HepG2 (cell line): ENCODE measurements around the gene SAMD4B. TPM values are rescaled to one million over a fixed set of nuclear protein-coding genes. Genes with fewer than 3 reads are reported as not detected.

ENCODE experiments used
- ATAC-seq: fragments of 200-7000 bp; cut with Tn5 transposase; 3 replicates; pipeline ENCODE4 v1.9.1; 2020; ENCODE audit warnings: mild to moderate bottlenecking, moderate library complexity
- BruUV-seq: library from RNA; stranded (reverse); fragments of 400-500 nt; replicated peaks from 2 replicates; lab custom pipeline; 2021; lab: Mats Ljungman, UMichigan
- CTCF ChIA-PET: fragments of 300-600 bp; formaldehyde crosslinking; extraction: SDS; loops from one replicate; lab custom pipeline; 2021; ENCODE audit warnings: low total read pairs, inconsistent platforms, low intra/inter-chr PET ratio; lab: Yijun Ruan, JAX
- POLR2A ChIA-PET: fragments of 350-600 bp; sonication (Branson Sonifier 250); formaldehyde crosslinking; loops from one replicate; lab custom pipeline; 2020; ENCODE audit warnings: antibody characterized with exemption, inconsistent platforms; lab: Yijun Ruan, JAX
- DNase-seq: peaks from one replicate; pipeline ENCODE4 v3.0.0-alpha.2; 2015; ENCODE audit warnings: low spot score
- FAIRE-seq: peaks from 3 replicates; lab custom pipeline; 2011; peaks lifted over from hg19 to GRCh38; lab: Jason Lieb, UNC
- H2AFZ ChIP-seq: one replicate; pipeline ENCODE4 v1.6.1; 2011; ENCODE audit warnings: low read length, inconsistent platforms
- H3K27ac ChIP-seq: fragments of 300-600 bp; 3 replicates; pipeline ENCODE4 v1.8.0; 2011; ENCODE audit warnings: mixed run types, mild to moderate bottlenecking, mixed read lengths, low read length, inconsistent platforms; ENCODE audit not compliant: insufficient read depth; ENCODE audit errors: extremely low read length
- H3K27me3 ChIP-seq, 2 experiments: fragments of 200-600 bp in 1 of 2; 2 replicates in 1 of 2; 3 replicates in 1 of 2; pipeline versions ENCODE4 v1.6.0 to v1.8.0; 2011; ENCODE audit warnings: low read length in 2 of 2, mild to moderate bottlenecking in 2 of 2, moderate library complexity in 2 of 2, inconsistent platforms in 1 of 2; ENCODE audit not compliant: insufficient read depth in 2 of 2, control insufficient read depth in 1 of 2
- H3K36me3 ChIP-seq, 2 experiments: fragments of 200-600 bp in 1 of 2; replicated peaks in 1 of 2; 2 replicates in 1 of 2; 3 replicates in 1 of 2; pipeline versions ENCODE4 v1.5.1 to v1.8.0; 2011; ENCODE audit warnings: low read length in 2 of 2, inconsistent platforms in 1 of 2; ENCODE audit not compliant: insufficient read depth in 2 of 2, control insufficient read depth in 1 of 2
- H3K4me1 ChIP-seq: 2 replicates; pipeline ENCODE4 v1.5.1; 2012; ENCODE audit warnings: low read length, inconsistent platforms; ENCODE audit not compliant: insufficient read depth
- H3K4me2 ChIP-seq: 2 replicates; pipeline ENCODE4 v1.6.0; 2011; ENCODE audit warnings: low read depth, low read length, inconsistent platforms
- H3K4me3 ChIP-seq, 3 experiments: fragments of 200-600 bp in 1 of 3; sonication (generic), shearing (Covaris generic) in 1 of 3; replicated peaks in 1 of 3; 2 replicates each; pipeline ENCODE4 v1.5.1; 2011 to 2016; ENCODE audit warnings: low read length in 3 of 3, inconsistent platforms in 2 of 3, low read depth in 2 of 3, mild to moderate bottlenecking in 2 of 3, control low read depth in 1 of 3, mixed read lengths in 1 of 3; ENCODE audit not compliant: insufficient read depth in 1 of 3
- H3K79me2 ChIP-seq: one replicate; pipeline ENCODE4 v1.6.1; 2011; ENCODE audit warnings: low read length, inconsistent platforms; ENCODE audit not compliant: insufficient read depth
- H3K9ac ChIP-seq: 2 replicates; pipeline ENCODE4 v1.6.0; 2011; ENCODE audit warnings: mild to moderate bottlenecking, low read depth, low read length, inconsistent platforms; ENCODE audit not compliant: insufficient read depth
- H3K9me3 ChIP-seq: 2 replicates; pipeline ENCODE4 v1.5.1; 2012; ENCODE audit warnings: mild to moderate bottlenecking, low read length
- H4K20me1 ChIP-seq: 2 replicates; pipeline ENCODE4 v1.6.0; 2011; ENCODE audit warnings: inconsistent platforms, mild to moderate bottlenecking, low read length, moderate library complexity; ENCODE audit not compliant: insufficient read depth
- CENPT ChIP-seq: sonication (generic); formaldehyde crosslinking; IDR thresholded peaks from 2 replicates; pipeline ENCODE4 v1.8.0; 2022; ENCODE audit warnings: low read depth, mild to moderate bottlenecking, moderate library complexity, missing genetic modification reagents
- FOXA1 ChIP-seq, 2 experiments: fragments of 450-650 bp in 1 of 2; sonication (generic) in 1 of 2; formaldehyde crosslinking in 1 of 2; IDR thresholded peaks; 2 replicates each; pipeline versions ENCODE4 v1.4.0 to v1.6.1; 2016 to 2020; ENCODE audit warnings: missing genetic modification reagents in 1 of 2
- KLF16 ChIP-seq, 2 experiments: sonication (generic) in 1 of 2; formaldehyde crosslinking in 1 of 2; IDR thresholded peaks; 2 replicates each; pipeline versions ENCODE4 v1.6.1 to v1.8.0; 2016 to 2023; ENCODE audit warnings: missing genetic modification reagents in 2 of 2, missing compliant biosample characterization in 1 of 2
- NCOR1 ChIP-seq: fragments of 200-600 bp; sonication (generic); IDR thresholded peaks from 2 replicates; pipeline ENCODE4 v1.7.0; 2017; ENCODE audit warnings: antibody characterized with exemption, low read length, borderline replicate concordance
- SMAD3 ChIP-seq: sonication (generic); formaldehyde crosslinking; IDR thresholded peaks from 2 replicates; pipeline ENCODE4 v1.4.0; 2020; ENCODE audit warnings: missing genetic modification reagents
- SP1 ChIP-seq, 2 experiments: fragments of 450-650 bp in 1 of 2; sonication (generic) in 1 of 2; formaldehyde crosslinking in 1 of 2; IDR thresholded peaks; 2 replicates each; pipeline versions ENCODE4 v1.4.0 to v1.6.1; 2016 to 2020; ENCODE audit warnings: missing genetic modification reagents in 1 of 2
- TBL1XR1 ChIP-seq: fragments of 150-350 bp; IDR thresholded peaks from 2 replicates; pipeline ENCODE4 v1.6.1; 2014; ENCODE audit warnings: borderline replicate concordance, low read length; ENCODE audit not compliant: partially characterized antibody
- ZNF773 ChIP-seq: sonication (generic); formaldehyde crosslinking; IDR thresholded peaks from 2 replicates; pipeline ENCODE4 v1.4.0; 2020; ENCODE audit warnings: missing genetic modification reagents, borderline replicate concordance
- WGBS: methylation state at CpG from one replicate; pipeline ENCODE4 v1.1.6; 2017; ENCODE audit warnings: low lambda C conversion rate; 5-methylcytosine and 5-hydroxymethylcytosine counted together
- in situ Hi-C: cut with HindIII; loops from 2 replicates; pipeline ENCODE4 v1.10.0; 2017; ENCODE audit warnings: low pct_unique_long_range_greater_than_20kb; ENCODE audit not compliant: extremely low pct_ligation_motif_present
- intact Hi-C: fragments of 100-400 bp; cut with micrococcal nuclease; formaldehyde crosslinking; loops from one replicate; pipeline ENCODE4 v1.10.0; 2022; ENCODE audit not compliant: unreplicated experiment
- polyA plus RNA-seq, 8 experiments: library from polyadenylated mRNA; depleted of rRNA in 3 of 8; stranded (reverse) in 7 of 8; unstranded in 1 of 8; fragments of >200 nt; fragmentation: Illumina TruSeq in 4 of 8; extraction: Trizol in 4 of 8; gene quantifications; 2 replicates each; pipeline versions ENCODE4 v1.2.1 to v1.2.3, GENCODE V29; 2011 to 2016; ENCODE audit warnings: low read depth in 4 of 8, missing spikeins in 1 of 8, mixed read lengths in 1 of 8; ENCODE audit not compliant: insufficient read depth in 1 of 8
- total RNA-seq, 5 experiments: library from RNA; depleted of rRNA; stranded (reverse); fragments of >200 nt; fragmentation: Illumina TruSeq; extraction: Trizol; gene quantifications; 2 replicates each; pipeline ENCODE4 v1.2.3, GENCODE V29; 2016; ENCODE audit warnings: low read depth in 1 of 5
- TF ChIP-seq, protein P1 (sequence below): sonication (generic); formaldehyde crosslinking; IDR thresholded peaks from 2 replicates; pipeline ENCODE4 v1.5.1; 2020; ENCODE audit warnings: missing genetic modification reagents, mild to moderate bottlenecking, borderline replicate concordance
- TF ChIP-seq, protein P2 (sequence below): sonication (generic); formaldehyde crosslinking; IDR thresholded peaks from 2 replicates; pipeline ENCODE4 v1.5.1; 2020; ENCODE audit warnings: missing genetic modification reagents, mild to moderate bottlenecking, borderline replicate concordance
- TF ChIP-seq, protein P3 (sequence below): sonication (generic); formaldehyde crosslinking; IDR thresholded peaks from 2 replicates; pipeline ENCODE4 v1.5.0; 2020; ENCODE audit warnings: mild to moderate bottlenecking, missing genetic modification reagents
- TF ChIP-seq, protein P4 (sequence below): sonication (generic); formaldehyde crosslinking; IDR thresholded peaks from 2 replicates; pipeline ENCODE4 v1.4.0; 2020; ENCODE audit warnings: mild to moderate bottlenecking, missing genetic modification reagents
- TF ChIP-seq, protein P5 (sequence below): sonication (generic); formaldehyde crosslinking; IDR thresholded peaks from 2 replicates; pipeline ENCODE4 v1.4.0; 2020; ENCODE audit warnings: missing genetic modification reagents

Gene SAMD4B
- total and polyA plus RNA-seq, 2 of the 13 experiments (the other 11 are each of a cell fraction or from before 2014, with no cell fraction given), result 26.0 to 31.8 TPM

DNA sequence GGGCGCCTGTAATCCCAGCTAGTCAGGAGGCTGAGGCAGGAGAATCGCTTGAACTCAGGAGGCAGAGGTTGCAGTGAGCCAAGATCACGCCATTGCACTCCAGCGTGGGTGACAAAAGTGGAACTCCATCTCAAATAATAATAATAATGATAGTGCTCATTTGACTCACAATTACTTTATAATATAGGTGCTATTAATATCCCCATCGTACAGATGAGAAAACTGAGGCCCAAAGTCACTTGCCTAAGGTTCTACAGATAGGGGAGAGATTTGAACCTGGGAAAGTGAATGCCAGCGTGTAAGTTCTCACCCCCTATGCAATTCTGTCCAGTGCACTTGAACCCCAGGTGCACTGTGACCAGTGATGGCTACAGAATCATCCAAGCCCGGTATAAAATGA, 12.3 kb upstream of the SAMD4B start (continued):
- TF ChIP-seq, protein P1, sequence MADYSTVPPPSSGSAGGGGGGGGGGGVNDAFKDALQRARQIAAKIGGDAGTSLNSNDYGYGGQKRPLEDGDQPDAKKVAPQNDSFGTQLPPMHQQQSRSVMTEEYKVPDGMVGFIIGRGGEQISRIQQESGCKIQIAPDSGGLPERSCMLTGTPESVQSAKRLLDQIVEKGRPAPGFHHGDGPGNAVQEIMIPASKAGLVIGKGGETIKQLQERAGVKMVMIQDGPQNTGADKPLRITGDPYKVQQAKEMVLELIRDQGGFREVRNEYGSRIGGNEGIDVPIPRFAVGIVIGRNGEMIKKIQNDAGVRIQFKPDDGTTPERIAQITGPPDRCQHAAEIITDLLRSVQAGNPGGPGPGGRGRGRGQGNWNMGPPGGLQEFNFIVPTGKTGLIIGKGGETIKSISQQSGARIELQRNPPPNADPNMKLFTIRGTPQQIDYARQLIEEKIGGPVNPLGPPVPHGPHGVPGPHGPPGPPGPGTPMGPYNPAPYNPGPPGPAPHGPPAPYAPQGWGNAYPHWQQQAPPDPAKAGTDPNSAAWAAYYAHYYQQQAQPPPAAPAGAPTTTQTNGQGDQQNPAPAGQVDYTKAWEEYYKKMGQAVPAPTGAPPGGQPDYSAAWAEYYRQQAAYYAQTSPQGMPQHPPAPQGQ (CRISPR knock-in tag), result no peak
- TF ChIP-seq FOXA1 (IDR thresholded peaks at IDR 0.05) (no peak), FOXA1 (CRISPR knock-in tag; IDR thresholded peaks at IDR 0.05) (no peak)
- TF ChIP-seq, protein P2, sequence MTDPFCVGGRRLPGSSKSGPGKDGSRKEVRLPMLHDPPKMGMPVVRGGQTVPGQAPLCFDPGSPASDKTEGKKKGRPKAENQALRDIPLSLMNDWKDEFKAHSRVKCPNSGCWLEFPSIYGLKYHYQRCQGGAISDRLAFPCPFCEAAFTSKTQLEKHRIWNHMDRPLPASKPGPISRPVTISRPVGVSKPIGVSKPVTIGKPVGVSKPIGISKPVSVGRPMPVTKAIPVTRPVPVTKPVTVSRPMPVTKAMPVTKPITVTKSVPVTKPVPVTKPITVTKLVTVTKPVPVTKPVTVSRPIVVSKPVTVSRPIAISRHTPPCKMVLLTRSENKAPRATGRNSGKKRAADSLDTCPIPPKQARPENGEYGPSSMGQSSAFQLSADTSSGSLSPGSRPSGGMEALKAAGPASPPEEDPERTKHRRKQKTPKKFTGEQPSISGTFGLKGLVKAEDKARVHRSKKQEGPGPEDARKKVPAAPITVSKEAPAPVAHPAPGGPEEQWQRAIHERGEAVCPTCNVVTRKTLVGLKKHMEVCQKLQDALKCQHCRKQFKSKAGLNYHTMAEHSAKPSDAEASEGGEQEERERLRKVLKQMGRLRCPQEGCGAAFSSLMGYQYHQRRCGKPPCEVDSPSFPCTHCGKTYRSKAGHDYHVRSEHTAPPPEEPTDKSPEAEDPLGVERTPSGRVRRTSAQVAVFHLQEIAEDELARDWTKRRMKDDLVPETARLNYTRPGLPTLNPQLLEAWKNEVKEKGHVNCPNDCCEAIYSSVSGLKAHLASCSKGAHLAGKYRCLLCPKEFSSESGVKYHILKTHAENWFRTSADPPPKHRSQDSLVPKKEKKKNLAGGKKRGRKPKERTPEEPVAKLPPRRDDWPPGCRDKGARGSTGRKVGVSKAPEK, result no peak
- TF ChIP-seq, all 625 proteins: peak for 0

DNA sequence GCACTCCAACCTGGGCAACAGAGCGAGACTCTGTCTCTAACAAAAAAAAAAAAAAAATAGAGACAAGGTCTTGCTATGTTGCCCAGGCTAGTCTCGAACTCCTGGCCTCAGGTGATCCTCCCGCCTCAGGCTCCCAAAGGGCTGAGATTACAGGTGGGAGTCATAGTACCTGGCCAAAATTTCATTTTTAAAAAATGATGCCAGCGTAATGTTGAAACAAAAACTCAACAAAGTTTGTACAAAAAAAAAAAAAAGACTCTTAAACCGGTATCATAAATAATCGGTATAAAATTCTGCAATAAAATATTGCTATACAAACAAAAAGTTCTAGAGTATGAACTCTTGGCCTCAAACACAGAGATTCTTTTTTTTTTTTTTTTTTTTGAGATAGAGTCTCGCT, 9.9 kb upstream of the SAMD4B start:
- H3K79me2 ChIP-seq, result no peaks in the 10 kb centered on the region
- no peak overlapping the region for H2AFZ ChIP-seq
- no peak for ATAC-seq
- ChIA-PET CTCF (no interaction called here), POLR2A (no interaction called here)
- H3K27ac ChIP-seq, result no peak overlapping the region
- FAIRE-seq, result no peak
- H3K4me2 ChIP-seq, result no peak overlapping the region
- H3K36me3 ChIP-seq, result no peaks in the 10 kb centered on the region
- no peaks in the 10 kb centered on the region for H3K9me3 ChIP-seq
- no peaks in the 10 kb centered on the region for H4K20me1 ChIP-seq
- in situ Hi-C loops, result no loop called here
- no peak overlapping the region for H3K9ac ChIP-seq
- intact Hi-C loops, result no loop called here
- DNase-seq, result no peak
- no peaks in the 10 kb centered on the region for H3K27me3 ChIP-seq
- H3K4me1 ChIP-seq, result peaks cover 50% of the 10 kb centered on the region
- 47% methylated on average over 7 of the region's 7 CpGs for WGBS
- no peak overlapping the region for H3K4me3 ChIP-seq
- BruUV-seq, result no TSS peak
- TF ChIP-seq TBL1XR1 (no peak), SMAD3 (no peak), CENPT (CRISPR knock-in tag) (no peak), KLF16 (CRISPR knock-in tag; IDR thresholded peaks at IDR 0.05) (no peak), ZNF773 (no peak), NCOR1 (no peak), SP1 (IDR thresholded peaks at IDR 0.05) (no peak), SP1 (CRISPR knock-in tag; IDR thresholded peaks at IDR 0.05) (no peak)
- TF ChIP-seq, protein P3, sequence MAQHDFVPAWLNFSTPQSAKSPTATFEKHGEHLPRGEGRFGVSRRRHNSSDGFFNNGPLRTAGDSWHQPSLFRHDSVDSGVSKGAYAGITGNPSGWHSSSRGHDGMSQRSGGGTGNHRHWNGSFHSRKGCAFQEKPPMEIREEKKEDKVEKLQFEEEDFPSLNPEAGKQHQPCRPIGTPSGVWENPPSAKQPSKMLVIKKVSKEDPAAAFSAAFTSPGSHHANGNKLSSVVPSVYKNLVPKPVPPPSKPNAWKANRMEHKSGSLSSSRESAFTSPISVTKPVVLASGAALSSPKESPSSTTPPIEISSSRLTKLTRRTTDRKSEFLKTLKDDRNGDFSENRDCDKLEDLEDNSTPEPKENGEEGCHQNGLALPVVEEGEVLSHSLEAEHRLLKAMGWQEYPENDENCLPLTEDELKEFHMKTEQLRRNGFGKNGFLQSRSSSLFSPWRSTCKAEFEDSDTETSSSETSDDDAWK (CRISPR knock-in tag), result no peak
- TF ChIP-seq, protein P4, sequence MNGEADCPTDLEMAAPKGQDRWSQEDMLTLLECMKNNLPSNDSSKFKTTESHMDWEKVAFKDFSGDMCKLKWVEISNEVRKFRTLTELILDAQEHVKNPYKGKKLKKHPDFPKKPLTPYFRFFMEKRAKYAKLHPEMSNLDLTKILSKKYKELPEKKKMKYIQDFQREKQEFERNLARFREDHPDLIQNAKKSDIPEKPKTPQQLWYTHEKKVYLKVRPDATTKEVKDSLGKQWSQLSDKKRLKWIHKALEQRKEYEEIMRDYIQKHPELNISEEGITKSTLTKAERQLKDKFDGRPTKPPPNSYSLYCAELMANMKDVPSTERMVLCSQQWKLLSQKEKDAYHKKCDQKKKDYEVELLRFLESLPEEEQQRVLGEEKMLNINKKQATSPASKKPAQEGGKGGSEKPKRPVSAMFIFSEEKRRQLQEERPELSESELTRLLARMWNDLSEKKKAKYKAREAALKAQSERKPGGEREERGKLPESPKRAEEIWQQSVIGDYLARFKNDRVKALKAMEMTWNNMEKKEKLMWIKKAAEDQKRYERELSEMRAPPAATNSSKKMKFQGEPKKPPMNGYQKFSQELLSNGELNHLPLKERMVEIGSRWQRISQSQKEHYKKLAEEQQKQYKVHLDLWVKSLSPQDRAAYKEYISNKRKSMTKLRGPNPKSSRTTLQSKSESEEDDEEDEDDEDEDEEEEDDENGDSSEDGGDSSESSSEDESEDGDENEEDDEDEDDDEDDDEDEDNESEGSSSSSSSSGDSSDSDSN (CRISPR knock-in tag), result no peak
- TF ChIP-seq, protein P5, sequence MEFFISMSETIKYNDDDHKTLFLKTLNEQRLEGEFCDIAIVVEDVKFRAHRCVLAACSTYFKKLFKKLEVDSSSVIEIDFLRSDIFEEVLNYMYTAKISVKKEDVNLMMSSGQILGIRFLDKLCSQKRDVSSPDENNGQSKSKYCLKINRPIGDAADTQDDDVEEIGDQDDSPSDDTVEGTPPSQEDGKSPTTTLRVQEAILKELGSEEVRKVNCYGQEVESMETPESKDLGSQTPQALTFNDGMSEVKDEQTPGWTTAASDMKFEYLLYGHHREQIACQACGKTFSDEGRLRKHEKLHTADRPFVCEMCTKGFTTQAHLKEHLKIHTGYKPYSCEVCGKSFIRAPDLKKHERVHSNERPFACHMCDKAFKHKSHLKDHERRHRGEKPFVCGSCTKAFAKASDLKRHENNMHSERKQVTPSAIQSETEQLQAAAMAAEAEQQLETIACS (CRISPR knock-in tag), result no peak
